ACC112 (cell line): Measurements from ENCODE around the gene GPI.

Experiments
- H2AFZ ChIP-seq: fragments of 200-600 bp; sonication (generic); one replicate; pipeline ENCODE4 v1.6.0; 2017; ENCODE audit warnings: antibody characterized with exemption, low read length; ENCODE audit not compliant: unreplicated experiment
- H3K27ac ChIP-seq: fragments of 200-600 bp; sonication (generic); 2 replicates; pipeline ENCODE4 v1.5.1; 2014; ENCODE audit warnings: low read depth, mild to moderate bottlenecking, antibody characterized with exemption, low read length, moderate library complexity
- H3K27me3 ChIP-seq: fragments of 200-600 bp; sonication (generic); 2 replicates; pipeline ENCODE4 v1.6.1; 2014; ENCODE audit warnings: mild to moderate bottlenecking, antibody characterized with exemption, low read length, moderate library complexity, mixed read lengths; ENCODE audit not compliant: insufficient read depth
- H3K36me3 ChIP-seq: fragments of 200-600 bp; sonication (generic); 2 replicates; pipeline ENCODE4 v1.6.1; 2016; ENCODE audit warnings: mild to moderate bottlenecking, antibody characterized with exemption, low read length, moderate library complexity, mixed read lengths; ENCODE audit not compliant: insufficient read depth
- H3K4me1 ChIP-seq: fragments of 200-600 bp; sonication (generic); one replicate; pipeline ENCODE4 v1.6.1; 2016; ENCODE audit warnings: low read length, mixed read lengths; ENCODE audit not compliant: insufficient read depth, unreplicated experiment, control insufficient read depth
- H3K4me3 ChIP-seq: fragments of 200-600 bp; sonication (generic); 2 replicates; pipeline ENCODE4 v1.5.1; 2014; ENCODE audit warnings: mild to moderate bottlenecking, low read depth, low read length
- H3K79me2 ChIP-seq: fragments of 200-600 bp; sonication (generic); one replicate; pipeline ENCODE4 v1.6.0; 2016; ENCODE audit warnings: low read length; ENCODE audit not compliant: control insufficient read depth, unreplicated experiment, insufficient read depth

GPI gene

DNA sequence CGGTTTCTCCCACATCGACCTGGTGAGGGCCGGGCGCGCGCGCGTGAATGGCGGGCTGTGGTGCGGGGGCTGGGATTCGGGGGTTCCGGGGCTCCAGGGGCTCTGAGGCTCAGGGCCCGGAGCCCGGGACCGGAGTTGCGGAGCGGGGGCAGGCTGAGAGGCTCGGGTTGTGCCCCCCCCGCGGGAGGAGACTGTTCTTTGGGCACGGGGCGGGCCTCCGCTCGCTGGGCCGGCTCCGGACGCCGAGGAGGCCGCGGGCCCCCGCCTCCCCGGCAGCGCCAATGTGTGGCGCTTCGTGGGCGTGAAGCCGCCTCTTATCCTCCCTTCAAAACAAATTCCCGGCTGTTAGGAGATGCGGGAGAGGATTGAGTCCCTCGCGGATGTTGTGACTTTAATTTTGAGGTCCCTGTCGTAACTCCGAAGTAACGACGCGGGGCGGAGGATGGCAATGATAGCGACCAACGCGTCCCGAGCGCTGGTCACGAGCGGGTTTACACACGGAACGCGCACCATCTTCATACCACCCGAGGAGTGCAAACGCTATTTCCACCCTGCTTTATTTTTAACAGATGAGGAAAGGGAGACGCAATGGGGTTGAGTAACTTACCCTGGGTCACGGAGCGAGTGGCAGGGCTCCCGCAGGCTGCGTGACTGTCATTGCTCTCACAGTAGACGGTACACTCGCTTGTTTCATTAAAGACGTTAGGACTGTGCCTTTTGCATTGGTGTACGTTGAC is 63.7 kb downstream of the GPI start:
- H3K27ac ChIP-seq: peak overlapping the region; percentile 67
- peaks cover 1% of the 10 kb centered on the region; the same call in 1 of the 2 replicates for H3K36me3 ChIP-seq
- peak overlapping the region; percentile 87 for H2AFZ ChIP-seq
- peaks cover 13% of the 10 kb centered on the region for H3K4me1 ChIP-seq
- H3K79me2 ChIP-seq: peaks cover 50% of the 10 kb centered on the region
- peak overlapping the region; percentile 88 for H3K4me3 ChIP-seq
- H3K27me3 ChIP-seq: no peaks in the 10 kb centered on the region

DNA sequence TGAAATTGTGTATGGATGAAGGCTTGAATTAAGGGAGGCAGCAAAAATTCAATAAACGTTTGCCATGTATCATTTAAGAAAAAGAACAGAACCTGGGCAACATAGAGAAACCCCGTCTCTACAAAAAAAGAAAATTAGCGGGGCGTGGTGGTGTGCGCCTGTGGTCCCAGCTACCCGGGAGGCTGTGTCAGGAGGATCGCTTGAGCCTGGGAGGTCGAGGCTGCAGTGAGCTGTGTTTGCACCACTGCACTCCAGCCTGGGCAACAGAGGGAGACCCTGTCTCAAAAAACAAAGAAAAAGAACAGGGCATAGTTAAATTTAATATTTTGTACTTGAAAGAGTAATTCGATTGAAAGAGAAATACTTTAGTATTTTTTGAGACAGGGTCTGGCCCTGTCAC is 64.6 kb downstream of the GPI start:
- no peak overlapping the region for H3K27ac ChIP-seq
- peak overlapping the region; percentile 88 for H3K4me3 ChIP-seq
- H3K27me3 ChIP-seq: no peaks in the 10 kb centered on the region
- peaks cover 13% of the 10 kb centered on the region for H3K4me1 ChIP-seq
- peaks cover 10% of the 10 kb centered on the region for H3K36me3 ChIP-seq
- H3K79me2 ChIP-seq: peaks cover 58% of the 10 kb centered on the region
- H2AFZ ChIP-seq: no peak overlapping the region

DNA sequence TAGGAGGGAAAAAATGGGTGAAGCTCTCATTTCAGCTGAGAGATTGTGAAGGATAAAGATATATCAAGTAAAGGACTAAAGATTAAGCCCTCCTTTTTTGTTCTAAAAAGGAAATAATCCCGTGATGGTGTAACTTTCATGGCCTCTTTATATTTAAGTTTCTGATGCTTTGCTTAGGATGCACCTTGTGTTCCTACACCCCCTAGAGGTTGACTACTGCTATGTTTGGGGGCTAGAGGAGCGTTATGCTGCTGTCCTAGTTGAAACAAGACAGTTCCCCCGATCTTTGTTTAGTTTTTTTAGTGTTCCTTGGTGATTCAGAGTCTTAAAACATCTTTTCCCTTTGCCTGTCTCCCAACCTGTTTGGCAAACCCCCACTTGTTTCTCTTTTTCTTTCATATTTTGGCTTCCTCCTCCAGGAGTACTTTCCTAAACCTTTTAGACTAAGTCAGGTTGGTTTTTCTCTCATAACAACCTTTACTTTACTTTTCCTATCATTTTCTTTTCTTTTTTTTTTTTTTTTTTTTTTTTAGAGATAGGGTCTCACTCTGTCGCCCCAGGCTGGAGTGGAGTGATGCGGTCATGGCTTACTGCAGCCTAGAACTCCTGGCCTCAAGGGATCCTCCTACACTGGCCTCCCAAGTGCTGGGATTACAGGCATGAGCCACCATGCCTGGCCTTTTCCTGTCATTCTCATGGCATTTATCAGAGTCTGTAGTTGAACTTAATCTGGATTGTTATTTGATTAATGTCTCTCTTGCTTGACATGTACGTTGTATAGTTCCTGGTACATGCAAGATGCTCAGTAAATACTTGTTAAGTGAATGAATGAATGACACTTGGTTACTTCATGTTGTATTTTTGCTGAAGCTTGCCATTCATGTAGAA is 66.0 kb downstream of the GPI start:
- Histone ChIP-seq H3K79me2 (peaks cover 62% of the 10 kb centered on the region), H3K27ac (peak overlapping the region; percentile 26; the same call in 1 of the 2 replicates), H3K4me3 (peak overlapping the region; percentile 88), H2AFZ (no peak overlapping the region), H3K27me3 (no peaks in the 10 kb centered on the region), H3K4me1 (peaks cover 13% of the 10 kb centered on the region), H3K36me3 (peaks cover 13% of the 10 kb centered on the region)

DNA sequence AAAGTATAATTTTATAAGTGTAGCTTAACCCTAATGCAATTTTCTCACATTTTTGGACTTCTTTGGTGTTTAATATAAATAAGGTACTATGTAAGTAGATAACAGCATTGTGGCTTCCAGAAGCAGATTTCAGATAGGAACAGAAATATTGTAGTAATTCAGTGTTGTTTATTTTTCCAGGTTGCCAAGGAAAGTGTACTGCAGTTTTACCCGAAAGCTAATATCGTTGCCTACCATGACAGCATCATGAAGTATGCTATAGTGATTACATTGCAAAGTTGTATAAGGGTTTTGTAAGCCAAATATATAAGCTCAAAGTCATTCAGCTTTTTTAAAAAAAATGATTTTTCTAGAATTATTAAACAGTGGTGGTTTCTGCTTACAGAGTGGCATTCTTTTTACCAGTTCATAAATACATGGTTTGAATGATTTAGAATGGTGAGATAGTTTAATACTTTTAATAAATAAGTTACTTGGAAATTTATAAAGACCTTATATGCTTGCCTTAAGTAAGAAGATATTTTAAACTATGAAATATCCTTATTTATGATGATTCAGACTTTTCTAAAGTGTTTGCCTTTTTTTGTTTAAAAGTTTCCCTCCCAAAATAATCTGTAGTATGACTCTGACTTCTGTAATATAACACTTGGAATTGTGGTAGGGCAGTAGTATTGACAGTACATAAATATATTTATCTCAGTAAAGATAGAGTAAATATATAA is 66.8 kb downstream of the GPI start:
- no peak overlapping the region for H3K4me3 ChIP-seq
- H3K4me1 ChIP-seq: peaks cover 13% of the 10 kb centered on the region
- H3K27ac ChIP-seq: peak overlapping the region; percentile 10; the same call in 1 of the 2 replicates
- peaks cover 13% of the 10 kb centered on the region for H3K36me3 ChIP-seq
- H3K27me3 ChIP-seq: no peaks in the 10 kb centered on the region
- peaks cover 62% of the 10 kb centered on the region for H3K79me2 ChIP-seq
- no peak overlapping the region for H2AFZ ChIP-seq

DNA sequence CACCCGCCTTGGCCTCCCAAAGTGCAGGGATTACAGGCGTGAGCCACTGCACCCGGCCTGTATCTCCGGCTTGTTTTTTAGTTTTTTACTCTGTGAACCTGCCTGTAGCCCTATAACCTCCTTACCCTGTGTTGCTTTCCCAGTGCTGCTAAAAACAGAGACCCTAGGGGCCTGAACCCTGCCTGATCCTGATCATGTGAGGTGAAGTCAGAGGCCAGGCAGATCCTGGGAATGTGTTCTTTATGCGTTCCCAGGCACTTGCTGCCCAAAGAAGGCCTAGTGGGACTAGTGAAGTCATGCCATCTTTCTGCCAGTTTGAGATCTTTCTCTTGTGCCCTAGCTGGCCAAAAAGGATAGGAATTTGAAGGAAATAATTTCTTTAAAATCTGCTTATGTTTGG is 67.8 kb downstream of the GPI start:
- Histone ChIP-seq H3K4me1 (peaks cover 13% of the 10 kb centered on the region), H3K27me3 (no peaks in the 10 kb centered on the region), H3K36me3 (peaks cover 13% of the 10 kb centered on the region), H2AFZ (no peak overlapping the region), H3K27ac (peak overlapping the region; percentile 34; the same call in 1 of the 2 replicates), H3K4me3 (no peak overlapping the region), H3K79me2 (peaks cover 64% of the 10 kb centered on the region)

DNA sequence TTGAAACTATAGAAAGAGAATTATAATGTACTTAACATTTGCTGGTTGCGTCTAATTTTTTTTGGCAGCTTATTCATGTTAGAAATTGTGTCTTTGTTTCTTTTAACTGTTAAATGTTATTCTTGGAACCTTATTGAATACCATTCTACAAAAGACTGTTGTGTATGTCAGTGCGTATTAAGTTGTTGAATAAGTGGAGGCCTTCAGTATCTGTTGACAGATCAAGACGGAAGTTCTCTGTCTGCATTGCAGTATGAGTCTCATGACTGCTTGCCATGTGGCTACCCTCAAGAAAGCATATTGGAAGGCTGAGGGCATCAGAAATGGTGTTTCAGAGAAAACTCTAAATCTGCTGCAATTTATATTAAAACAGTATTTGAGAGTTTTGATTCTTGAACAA is 71.7 kb downstream of the GPI start:
- Histone ChIP-seq H2AFZ (no peak overlapping the region), H3K4me1 (no peaks in the 10 kb centered on the region), H3K27me3 (no peaks in the 10 kb centered on the region), H3K27ac (no peak overlapping the region), H3K4me3 (no peak overlapping the region), H3K36me3 (peaks cover 19% of the 10 kb centered on the region), H3K79me2 (peaks cover 42% of the 10 kb centered on the region)

DNA sequence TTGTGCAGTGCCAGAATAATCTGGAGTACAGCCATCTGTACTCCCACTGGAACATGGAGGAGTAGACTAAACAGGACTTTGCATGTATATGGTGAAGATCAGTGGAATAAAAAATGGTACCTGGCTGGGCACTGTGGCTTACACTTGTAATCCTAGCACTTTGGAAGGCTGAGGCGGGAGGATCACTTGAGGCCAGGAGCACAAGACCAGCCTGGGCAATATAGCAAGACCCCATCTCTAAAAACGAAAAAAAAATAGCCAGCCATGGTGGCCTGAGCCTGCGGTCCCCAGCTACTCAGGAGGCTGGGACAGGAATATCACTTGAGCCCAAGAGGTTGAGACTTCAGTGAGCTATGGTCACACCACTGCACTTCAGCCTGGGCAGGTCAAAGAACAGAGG is 83.2 kb downstream of the GPI start:
- H3K27ac ChIP-seq: no peak overlapping the region
- peaks cover 19% of the 10 kb centered on the region for H3K36me3 ChIP-seq
- H3K27me3 ChIP-seq: no peaks in the 10 kb centered on the region
- H2AFZ ChIP-seq: no peak overlapping the region
- no peak overlapping the region for H3K4me3 ChIP-seq
- H3K4me1 ChIP-seq: peaks cover 13% of the 10 kb centered on the region
- no peaks in the 10 kb centered on the region for H3K79me2 ChIP-seq
